Suppressor macrophage (primary cell): ENCODE results near the gene PI4KA.

Experiments
- DNase-seq, 4 experiments: peaks; one replicate each; pipeline ENCODE4 v3.0.0-alpha.2; 2020 to 2022

PI4KA gene

DNA sequence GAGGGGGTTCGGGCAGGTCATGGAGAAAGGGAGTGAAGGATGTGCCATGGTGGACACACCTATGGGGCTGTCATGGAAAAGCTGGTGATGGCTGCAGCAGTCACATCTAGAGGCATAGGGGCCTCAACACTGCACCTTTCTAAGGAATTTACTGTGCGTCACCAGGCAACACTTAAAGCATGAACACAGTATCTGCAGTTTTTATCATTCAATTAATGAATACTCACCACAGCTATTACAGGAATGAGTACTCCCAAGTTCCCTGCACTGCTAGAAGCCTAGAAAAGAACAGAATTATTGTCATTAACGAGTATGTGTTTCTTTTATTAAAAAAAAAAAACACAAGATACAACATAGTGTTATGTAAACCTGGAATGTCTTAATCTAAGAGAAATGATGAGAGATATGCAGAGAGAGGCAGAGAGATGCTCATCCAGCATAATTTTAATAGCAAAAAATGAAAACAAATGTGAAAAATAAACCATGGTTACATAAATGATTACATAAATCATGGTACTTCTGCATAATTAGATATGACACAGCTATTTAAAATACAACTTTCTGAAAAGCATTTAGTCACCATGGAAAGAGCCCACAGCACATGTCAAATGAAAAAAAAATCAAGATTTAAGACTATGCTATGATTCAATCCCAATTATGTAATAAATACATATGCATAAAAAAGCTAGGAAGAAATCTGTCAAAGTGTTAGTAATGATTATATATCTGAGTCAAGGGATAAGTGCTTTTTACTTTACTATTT lies 65.5 kb downstream of the PI4KA start:
- peak in 2 of 4 experiments; percentile 3 to 8 for DNase-seq

DNA sequence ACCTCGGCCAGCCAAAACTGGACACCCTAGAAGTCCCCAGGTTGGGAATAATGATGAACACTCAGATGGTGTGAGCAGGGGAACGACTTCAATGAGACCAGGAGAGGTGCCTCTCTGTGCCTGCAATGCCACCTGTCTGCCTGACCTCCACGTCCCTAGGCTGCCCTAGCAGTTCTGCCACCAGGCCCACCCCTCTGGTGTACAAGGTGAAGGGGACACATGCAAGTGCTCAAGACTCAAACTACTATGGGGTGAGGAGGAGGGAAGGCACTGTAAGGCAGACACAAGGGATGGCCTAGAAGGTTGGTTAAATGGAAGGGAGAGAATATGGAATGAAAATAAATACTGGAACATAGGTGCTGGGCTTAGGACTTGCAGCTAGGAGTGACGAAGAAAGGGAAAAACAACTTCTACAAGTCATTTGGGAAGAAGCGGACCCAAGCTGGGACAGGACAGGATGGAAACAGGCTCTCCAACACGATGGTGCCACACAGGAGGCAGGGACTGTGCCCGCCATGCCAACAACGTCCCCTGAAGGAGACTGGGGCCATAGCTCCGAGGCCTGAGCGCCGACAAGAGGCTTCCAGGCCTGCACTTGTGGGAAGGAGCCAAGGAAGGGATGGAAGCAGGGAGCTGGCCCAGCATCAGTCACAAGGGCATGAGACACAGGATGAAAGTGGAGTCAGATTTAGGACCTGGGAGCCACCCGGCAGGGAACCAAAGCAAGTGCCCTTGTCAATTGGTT lies 66.2 kb downstream of the PI4KA start:
- no peak for DNase-seq

DNA sequence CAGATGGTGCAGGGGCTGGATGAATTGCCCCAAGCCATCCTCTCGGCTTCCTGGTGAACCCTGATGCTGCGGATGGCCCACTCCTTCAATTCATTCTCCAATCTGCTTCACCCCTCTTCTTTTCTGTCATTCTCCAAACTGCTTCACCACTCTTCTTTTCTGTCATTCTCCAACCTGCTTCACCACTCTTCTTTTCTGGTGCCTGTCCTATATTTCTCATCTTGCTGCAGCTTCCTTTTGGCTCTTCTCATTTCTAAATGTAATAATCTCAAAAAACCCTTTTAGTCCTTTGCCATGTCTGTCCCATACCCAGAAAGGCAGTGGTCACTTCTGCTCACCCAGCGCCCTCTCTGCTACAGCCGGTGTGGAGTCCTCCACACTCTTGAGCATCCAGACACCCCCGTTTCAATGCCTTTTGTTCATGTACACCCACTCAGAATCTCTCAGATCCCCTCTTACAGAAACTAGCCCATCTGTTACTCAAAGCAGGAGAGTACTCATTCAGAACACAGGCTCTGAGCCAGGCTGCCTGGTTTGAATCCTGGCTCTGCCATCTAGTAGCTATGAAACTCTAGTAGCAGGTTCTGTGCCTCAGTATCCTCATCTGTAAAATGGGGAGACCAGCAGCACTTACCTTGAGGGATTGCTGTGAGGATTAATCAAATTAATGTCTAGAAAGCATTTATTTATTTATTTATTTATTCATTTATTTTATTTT lies 69.8 kb downstream of the PI4KA start:
- DNase-seq = no peak

DNA sequence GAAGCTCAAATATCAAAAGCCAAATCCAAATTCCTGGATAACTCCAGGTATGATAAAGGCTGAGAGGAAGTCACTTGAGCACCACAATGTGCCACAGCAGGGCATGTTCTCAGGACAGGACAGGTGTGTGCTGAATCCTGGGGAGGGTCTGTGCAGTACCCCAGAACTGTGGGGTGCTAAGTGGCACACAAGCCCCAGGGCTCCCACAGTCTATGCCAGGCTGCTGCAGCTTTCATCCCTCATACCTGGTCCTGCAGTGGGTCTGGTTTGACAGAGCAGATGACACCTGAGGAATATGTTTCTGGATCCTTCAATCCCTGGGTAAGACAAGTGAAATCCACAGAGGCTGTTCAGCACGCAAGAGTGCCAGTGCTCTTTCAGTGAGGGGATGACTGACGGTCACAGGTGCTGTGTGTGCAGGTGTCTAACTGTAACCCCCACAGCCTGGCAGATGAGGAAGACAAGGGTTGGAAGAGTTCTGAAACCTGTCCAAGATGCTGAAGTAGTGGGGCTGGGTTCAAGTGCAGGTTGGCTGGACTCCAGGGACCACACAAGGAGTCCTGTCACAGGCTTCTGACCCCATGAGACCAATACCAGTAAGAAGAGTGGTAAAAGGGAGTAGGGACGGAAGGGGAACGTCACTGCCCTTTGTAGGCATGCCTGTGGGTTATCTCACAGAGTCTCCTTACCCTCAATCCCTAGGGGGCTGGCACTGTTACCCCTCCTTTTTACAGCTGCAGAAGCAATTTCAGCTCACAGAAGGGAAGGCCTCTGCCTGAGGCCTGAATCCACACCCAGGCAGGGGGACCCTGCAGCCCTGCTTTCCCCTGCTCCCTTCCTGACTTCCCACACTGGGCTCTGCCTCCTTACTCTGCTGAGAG lies 70.6 kb downstream of the PI4KA start:
- DNase-seq = no peak

DNA sequence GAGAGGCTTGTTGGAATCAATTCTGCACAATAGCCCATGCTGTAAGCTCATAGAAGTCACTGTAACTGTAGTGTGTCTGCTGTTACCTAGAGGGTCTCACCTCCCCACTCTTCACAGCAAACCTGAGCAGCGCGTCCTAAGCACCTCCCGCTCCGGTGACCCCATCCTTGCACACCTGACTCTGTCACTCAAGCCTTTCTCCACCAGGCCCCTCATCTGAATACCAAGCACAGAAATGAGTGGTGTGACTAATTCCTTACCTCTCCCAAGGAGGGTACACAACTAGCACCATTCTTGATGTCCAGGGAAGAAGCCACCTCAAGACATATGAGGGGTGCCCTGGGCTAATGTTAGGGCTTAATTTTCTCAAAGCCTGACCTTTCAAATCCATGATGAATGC lies 71.4 kb downstream of the PI4KA start:
- no peak for DNase-seq

DNA sequence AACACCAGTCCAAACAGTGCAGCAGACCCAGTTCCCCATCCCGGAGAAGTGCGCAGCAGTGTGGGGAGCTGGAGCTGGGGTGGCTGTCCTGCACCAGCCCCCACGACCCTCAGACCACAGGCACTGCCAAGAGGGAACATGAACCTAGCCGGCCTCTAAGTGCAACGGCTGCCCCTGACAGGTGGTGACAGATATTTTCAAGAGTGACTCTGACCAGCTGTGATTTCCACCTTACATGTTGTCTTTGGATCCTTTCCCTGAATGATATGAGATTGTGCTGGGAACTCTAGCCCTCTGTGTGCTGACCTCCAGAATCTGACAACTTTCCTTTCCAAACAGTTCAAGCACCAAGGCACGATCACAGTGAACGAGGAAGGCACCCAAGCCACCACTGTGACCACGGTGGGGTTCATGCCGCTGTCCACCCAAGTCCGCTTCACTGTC lies 72.1 kb downstream of the PI4KA start:
- DNase-seq = no peak

DNA sequence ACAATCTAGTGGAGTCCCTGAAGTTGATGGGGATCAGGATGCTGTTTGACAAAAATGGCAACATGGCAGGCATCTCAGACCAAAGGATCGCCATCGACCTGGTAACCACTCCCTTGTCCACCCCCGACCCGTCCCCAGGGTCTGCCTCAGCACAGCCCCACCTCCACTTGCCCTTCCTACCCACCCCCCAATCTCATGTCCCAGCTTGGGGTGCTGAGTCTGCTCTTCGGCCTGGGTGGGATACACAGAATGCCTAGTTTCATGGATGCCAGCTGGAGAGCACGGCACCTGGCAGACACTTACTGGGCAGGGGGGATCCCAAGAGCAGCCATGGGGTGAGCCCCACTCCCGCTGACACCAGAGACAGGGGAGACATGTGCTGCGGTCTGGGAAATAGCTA lies 72.6 kb downstream of the PI4KA start:
- no peak for DNase-seq

DNA sequence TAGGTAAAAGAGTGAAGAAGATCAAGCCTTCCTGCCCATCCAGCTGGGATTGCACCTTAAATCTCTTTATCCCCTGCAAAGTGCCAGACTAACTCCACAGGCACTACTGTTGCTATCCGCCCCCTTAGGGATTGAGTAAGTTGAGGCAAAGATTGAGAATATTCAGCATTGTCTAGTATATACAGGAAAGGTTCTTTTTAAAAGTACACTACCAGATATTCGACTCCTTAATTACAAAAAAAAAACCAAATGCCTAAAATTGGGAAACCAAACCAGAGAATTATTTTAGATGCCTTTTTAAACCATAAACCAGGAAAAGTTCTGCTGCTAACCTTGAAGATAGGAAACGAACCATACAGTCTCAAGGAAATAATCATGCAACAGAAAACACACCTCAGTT lies 73.2 kb downstream of the PI4KA start:
- no peak for DNase-seq

DNA sequence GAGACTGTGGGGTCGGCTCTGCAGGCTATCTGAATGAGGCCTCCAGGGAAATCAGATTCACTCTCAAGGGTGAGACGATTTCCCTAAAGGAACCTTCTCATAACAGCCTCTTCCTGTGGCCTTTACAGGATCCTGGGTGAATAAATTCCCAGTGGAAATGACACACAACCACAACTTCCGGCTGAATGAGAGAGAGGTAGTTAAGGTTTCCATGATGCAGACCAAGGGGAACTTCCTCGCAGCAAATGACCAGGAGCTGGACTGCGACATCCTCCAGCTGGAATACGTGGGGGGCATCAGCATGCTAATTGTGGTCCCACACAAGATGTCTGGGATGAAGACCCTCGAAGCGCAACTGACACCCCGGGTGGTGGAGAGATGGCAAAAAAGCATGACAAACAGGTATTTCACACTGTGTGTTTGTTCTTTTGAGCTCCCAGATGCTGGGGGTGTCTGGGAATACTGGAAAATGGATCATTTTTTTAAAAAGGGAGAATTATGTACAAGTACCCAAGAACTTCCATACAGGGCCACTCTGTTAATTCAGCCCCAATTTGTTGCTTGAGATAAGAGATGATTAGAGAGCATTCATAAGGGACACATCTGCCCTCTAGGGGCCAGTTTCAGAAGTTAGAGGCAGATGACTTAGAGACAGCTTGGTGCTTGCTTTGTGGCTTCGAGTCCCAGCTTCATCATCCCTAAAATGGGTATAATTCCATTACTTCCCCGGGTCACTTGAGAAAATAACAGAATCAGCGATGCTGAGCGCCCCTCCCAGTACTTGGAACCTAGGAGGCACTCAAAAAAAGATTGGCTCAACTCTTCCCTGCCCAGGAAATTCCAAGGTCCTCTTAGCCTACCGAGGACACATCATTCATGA lies 74.5 kb downstream of the PI4KA start:
- DNase-seq = peak; percentile 54 to 74 (median 66)

DNA sequence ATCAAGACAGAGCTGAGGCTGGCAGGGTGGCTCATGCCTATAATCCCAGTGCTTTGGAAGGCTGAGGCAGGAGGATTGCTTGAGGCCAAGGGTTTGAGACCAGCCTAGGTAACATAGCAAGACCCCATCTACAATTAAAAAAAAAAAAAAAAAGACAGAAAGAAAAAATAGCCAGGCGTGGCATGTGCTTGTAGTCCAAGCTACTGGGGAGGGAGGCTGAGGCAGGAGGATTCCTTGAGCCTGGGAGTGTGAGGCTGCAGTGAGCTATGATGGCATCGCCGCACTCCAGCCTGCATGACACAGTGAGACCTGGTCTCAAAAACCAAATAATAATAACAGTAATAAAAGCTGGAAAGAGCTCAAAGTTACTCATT lies 75.3 kb downstream of the PI4KA start:
- no peak for DNase-seq

DNA sequence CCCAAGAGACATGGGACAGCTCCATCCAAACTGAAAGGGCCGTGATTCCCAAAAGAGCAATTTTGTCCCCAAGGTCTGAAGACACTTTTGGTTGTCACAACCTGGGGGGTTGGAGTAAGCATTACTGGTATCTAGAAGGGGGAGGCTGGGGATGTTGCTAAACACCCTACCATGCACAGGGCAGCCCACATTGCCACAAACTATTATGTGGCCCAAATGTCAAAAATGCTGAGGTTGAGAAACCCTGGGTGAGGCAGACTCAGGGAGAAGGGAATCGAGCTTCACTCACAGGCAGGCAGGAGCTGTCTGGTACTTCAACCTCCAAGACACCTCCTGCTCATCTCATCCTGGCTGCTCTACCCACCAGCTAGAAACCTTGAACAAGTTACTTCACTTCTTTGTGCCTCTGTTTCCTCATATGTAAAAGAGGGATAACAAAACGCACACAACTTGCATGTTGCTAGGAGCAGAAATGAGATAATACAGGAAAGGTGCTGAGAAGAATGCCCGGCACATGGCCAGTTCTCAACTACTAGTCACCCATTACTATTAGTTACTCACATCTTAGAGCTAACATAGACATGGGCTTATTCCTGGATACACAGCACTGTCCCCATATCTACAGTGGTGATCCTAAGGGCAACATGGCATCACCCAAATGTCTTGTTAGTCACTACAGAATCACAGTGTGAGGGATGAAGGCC lies 75.9 kb downstream of the PI4KA start:
- DNase-seq = peak in 3 of 4 experiments; percentile 18 to 56 (median 34)

DNA sequence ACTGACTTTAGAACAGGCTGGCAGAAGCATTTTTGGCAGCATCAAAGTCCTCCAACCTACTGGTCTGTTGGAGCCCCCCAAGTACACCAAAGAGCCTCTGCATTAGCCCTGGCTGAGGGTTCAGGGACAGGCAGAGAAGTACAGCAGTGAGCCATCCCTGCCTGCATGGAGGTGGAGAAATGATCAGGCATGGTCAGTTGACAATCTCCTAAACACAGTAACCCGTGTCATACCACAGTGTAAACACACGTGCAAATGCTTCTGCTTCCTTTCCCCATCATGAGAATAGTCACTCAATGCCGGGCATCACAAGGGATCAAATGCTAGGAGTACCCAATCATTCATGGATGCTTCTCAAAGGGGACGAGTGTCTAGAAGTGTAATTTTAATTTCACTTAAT lies 76.5 kb downstream of the PI4KA start:
- DNase-seq = peak in 2 of 4 experiments; percentile 7 to 19

DNA sequence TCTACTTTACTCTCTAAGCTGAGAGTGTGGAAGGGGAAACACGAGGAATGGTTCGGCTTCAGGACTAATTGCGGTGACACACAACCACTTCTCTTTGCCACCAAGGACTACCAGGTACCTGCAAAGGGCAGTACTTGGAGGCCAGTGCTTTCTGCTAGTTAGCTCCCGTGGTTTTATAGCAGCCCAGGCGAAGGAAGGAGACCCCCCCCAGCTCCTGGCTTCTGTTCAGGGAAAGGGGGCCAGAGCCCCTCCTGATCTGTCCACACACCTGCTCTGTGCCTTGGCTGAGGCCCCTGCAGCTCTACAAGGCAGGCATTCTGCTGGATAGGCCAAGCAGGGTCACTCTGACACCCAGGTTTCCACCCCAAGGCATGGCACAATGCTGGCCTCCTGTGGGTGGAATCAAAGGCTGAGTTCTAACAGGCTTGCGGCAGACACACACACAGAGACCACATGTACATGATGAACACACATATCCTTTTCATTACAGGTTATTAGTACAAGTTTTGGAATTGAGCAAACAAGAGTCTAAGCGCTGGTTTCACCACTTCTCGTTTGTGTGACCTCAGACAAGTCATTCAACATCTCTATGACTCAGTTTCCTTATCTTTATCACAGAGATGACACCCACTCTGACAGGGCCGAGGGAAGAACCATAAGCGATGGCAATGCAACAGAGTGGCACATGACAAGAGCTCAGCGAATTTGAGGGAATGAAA lies 77.2 kb downstream of the PI4KA start:
- peak; percentile 62 to 83 (median 77) for DNase-seq

DNA sequence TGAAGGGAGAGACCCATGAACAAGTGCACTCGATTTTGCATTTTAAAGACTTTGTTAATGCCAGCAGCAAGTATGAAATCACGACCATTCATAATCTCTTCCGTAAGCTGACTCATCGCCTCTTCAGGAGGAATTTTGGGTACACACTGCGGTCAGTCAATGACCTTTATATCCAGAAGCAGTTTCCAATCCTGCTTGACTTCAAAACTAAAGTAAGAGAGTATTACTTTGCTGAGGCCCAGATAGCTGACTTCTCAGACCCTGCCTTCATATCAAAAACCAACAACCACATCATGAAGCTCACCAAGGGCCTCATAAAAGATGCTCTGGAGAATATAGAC lies 78.8 kb downstream of the PI4KA start:
- DNase-seq = no peak

DNA sequence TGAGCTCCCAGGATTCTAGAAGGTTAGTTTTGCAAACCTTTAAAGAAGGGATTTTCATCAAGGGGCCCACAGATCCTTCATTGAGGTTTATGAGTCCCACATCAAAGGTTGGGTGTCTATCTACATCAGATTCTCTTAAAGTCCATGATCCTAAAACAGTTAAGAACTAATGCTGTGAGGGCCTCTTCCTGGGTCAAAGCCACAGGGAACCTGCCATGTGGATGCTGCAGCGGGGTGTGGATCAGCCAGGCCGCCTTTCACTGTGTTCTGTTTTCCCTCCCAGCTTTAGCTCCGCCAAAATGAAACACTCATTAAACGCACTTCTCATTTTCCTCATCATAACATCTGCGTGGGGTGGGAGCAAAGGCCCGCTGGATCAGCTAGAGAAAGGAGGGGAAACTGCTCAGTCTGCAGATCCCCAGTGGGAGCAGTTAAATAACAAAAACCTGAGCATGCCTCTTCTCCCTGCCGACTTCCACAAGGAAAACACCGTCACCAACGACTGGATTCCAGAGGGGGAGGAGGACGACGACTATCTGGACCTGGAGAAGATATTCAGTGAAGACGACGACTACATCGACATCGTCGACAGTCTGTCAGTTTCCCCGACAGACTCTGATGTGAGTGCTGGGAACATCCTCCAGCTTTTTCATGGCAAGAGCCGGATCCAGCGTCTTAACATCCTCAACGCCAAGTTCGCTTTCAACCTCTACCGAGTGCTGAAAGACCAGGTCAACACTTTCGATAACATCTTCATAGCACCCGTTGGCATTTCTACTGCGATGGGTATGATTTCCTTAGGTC lies 79.4 kb downstream of the PI4KA start:
- DNase-seq = no peak

DNA sequence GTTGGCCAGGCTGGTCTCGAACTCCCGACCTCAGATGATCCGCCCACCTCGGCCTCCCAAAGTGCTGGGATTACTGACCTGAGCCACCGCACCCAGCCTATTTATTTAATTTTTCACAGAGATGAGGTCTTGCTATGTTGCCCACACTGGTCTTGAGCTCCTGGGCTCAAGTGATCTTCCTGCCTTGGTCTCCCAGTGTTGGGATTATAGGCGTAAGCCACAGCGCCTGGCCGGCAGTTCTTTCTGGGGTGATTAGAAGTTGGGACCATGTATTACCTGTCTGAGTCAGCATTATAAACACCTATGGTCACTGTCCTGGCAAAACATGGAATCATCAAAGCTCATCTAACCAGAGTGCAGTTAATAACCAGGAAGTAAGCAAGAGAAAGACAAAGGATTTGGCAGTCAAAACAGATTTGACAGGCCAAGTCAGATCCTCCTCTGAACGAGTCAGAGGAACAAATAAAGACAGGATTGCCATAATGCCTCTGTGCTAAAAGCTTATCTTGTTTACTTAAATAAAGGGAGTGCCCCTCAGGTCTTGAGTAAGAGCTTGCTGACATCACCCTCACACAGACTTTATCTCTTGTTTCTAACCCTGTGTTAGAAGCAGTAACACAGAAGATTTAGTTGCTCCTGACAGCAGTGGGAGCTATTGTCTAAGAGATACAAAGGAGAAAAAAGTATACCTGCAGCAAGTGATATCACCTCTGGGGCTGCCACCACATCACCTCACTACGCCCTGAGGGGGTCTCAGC lies 81.0 kb downstream of the PI4KA start:
- DNase-seq = peak; percentile 44 to 74 (median 56)

DNA sequence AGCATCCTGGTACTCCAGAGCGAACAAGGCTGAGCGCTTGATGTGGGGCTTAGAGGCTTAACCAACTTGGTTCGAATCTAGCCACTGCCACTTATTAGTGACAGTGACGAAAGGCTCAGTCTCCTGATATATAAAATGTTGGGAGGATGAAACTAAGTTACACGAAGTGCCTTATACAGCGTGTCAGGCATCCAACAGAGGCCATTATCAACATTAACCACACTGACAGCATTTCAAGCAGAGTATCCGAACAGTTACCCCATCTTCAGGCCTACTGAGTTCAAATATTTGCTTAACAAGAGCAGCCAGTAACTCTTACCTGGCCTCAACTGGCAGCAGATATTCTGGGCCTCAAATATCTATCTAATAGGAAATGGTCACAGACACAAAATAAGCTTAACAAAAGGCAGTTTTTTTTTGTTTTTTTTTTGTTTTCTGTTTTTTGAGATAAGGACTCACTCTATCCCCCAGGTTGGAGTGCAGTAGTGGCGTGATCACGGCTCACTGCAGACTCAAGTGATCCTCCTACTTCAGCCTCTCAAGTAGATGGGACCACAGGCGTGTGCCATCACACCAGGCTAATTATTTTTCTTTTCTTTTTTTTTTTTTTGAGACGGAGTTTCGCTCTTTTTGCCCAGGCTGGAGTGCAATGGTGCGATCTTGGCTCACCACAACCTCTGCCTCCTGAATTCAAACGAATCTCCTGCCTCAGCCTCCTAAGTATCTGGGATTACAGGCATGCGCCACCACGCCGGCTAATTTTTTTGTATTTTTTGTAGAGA lies 81.8 kb downstream of the PI4KA start:
- DNase-seq = no peak
